ENCODE measurements around the gene ANKZF1. TPM values are rescaled to one million over a fixed set of nuclear protein-coding genes. Genes with fewer than 3 reads are reported as not detected.
A peak's percentile ranks its signal among the peaks of the same experiment; 100 is the strongest.

ANKZF1 gene
- total and polyA plus RNA-seq, 2 of the 8 experiments (the other 6 are each of a cell fraction or from before 2014, with no cell fraction given) = 32.5 to 50.1 TPM

DNA sequence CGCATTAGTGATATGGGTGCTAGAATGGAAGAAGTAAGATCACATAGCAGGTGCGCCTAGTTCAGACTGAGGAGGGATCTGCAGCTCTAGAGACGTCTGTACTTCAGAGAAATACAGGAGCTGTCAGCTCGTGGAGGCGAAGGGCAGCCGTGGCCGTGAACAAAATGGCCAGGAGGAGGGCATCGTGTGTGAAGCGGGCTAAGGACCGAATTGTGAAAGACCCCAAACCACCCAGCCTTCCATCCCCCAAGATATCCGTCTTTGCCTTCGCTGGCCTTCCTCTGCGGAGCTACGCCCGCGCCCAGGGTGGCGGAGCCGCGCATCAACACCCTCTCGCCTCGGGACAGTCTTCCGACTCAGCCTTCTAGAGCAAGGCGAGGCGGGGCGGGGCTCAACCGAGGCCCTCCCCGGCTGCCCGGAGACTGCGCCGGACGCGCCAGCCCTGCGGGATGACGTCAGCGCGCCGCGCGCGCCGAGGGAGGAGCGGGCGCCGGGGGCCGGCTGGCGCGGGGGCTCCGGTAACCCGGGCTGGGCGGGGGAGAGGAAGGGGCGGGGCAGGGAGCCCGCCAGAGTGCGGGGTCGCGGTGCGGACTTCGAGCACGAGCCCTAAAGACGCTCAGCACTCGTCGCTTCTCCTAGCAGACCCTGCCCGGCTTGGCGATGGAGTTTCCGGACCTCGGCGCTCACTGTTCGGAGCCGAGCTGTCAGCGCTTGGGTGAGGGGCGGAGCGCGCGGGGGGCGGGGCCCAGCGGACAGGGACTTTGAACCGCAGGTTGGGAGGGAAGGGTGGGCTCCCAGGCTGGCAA, 23.1 kb upstream of the ANKZF1 start, which contains the start of gene ZFAND2B:
Gene ZFAND2B, plus strand, starts transcription at position 455 of the 806 bp plus-strand sequence. Its CDS starts 206 bp downstream, at position 661.
- Histone ChIP-seq H3K4ac (replicated peaks; ENCODE audit: insufficient read length, low read depth, low read length) (peak within 1 kb of the TSS; percentile 0), H3K36me3 (ENCODE audit: control insufficient read depth in 2 of 4, insufficient read depth in 4 of 4, low read length in 3 of 4) (peaks cover 0 to 20% (median 8%) of the 10 kb centered on the region in 4 experiments; a peak in 5 of 8 replicates), H3K79me1 (ENCODE audit: low read depth, low read length) (no peaks in the 10 kb centered on the region), H2AFZ (ENCODE audit: low read length) (peak within 1 kb of the TSS; percentile 92), H4K91ac (replicated peaks; ENCODE audit: insufficient read length, low read length) (no peak within 1 kb of the TSS), H3K23ac (ENCODE audit: insufficient read length) (no peak within 1 kb of the TSS), H2BK15ac (ENCODE audit: low read length) (0 out of 2 replicates have a peak within 1 kb of the TSS, but pooled peaks have one; percentile 53), H3K14ac (ENCODE audit: insufficient read length) (no peak within 1 kb of the TSS), H3K27me3 (replicated peaks in 1 of 4; ENCODE audit: control insufficient read depth in 3 of 4, extremely low read depth in 1 of 4, insufficient read depth in 3 of 4, low read length in 3 of 4) (no peaks in the 10 kb centered on the region), H3K18ac (ENCODE audit: extremely low read depth, low read length) (peak within 1 kb of the TSS; percentile 93), H3K4me2 (ENCODE audit: insufficient read depth in 1 of 2, low read depth in 2 of 2, low read length in 2 of 2) (peak within 1 kb of the TSS; percentile 94 to 100), H3K4me1 (replicated peaks in 1 of 4; ENCODE audit: control insufficient read depth in 3 of 4, insufficient read depth in 4 of 4, low read length in 3 of 4) (peaks cover 0 to 6% (median 3%) of the 10 kb centered on the region in 4 experiments; a peak in 5 of 7 replicates), H2BK20ac (ENCODE audit: low read length) (no peak within 1 kb of the TSS; the same call in 1 of the 2 replicates), H3K27ac (ENCODE audit: low read depth, low read length) (peak within 1 kb of the TSS; percentile 28), H3K9ac (replicated peaks in 1 of 4; ENCODE audit: extremely low read depth in 1 of 4, low read depth in 3 of 4, low read length in 3 of 4) (peak within 1 kb of the TSS in 3 of 4 experiments; percentile 58 to 84 (median 63); a peak in 6 of 7 replicates), H4K20me1 (replicated peaks in 1 of 2; ENCODE audit: control insufficient read depth in 1 of 2, insufficient read depth in 2 of 2, low read length in 2 of 2) (peaks cover 0 to 2% of the 10 kb centered on the region in 2 experiments), H2AK5ac (ENCODE audit: low read depth, low read length) (peak within 1 kb of the TSS; percentile 71; the same call in 1 of the 2 replicates), H2BK120ac (replicated peaks; ENCODE audit: low read depth, low read length) (no peak within 1 kb of the TSS), H2BK12ac (ENCODE audit: low read depth, low read length) (peak within 1 kb of the TSS; percentile 39; the same call in 1 of the 2 replicates), H3K23me2 (ENCODE audit: low read depth, low read length) (peaks cover 10% of the 10 kb centered on the region), H3K9me3 (ENCODE audit: insufficient read depth in 2 of 2, low read depth in 1 of 2, low read length in 1 of 2) (no peaks in the 10 kb centered on the region; a peak in 1 of 4 replicates), H3K79me2 (ENCODE audit: control insufficient read depth in 1 of 2, insufficient read depth in 2 of 2, low read length in 2 of 2) (no peaks in the 10 kb centered on the region), H4K8ac (ENCODE audit: extremely low read depth, insufficient read depth, low read length) (peak within 1 kb of the TSS; percentile 81), H3K4me3 (ENCODE audit: extremely low read depth in 1 of 4, insufficient read depth in 2 of 4, low read depth in 3 of 4, low read length in 4 of 4) (peak within 1 kb of the TSS; percentile 70 to 80 (median 73)), H4K5ac (ENCODE audit: insufficient read length, low read depth, low read length) (peak within 1 kb of the TSS; percentile 87), H3K56ac (replicated peaks; ENCODE audit: insufficient read length, low read depth, low read length) (no peak within 1 kb of the TSS), H2BK5ac (ENCODE audit: low read depth, low read length) (peak within 1 kb of the TSS; percentile 82; the same call in 1 of the 2 replicates)
- ChIA-PET POLR2A (ENCODE audit: partially characterized antibody) (interaction anchor here (0.8 to 6.1 kb wide), 17 partner anchors 10 to 548 kb away, joined by 3 to 101 read pairs (median 4); partner anchors contain the start of genes ABCB6, ANKZF1, ATG9A and BCS1L), CTCF (ENCODE audit: partially characterized antibody) (interaction anchor here (0.6 to 2.4 kb wide), 19 partner anchors 25 to 308 kb away, joined by 3 to 8 read pairs (median 3); partner anchors contain the start of genes CNPPD1 and TUBA4B)
- WGBS, 2 experiments (ENCODE audit: extremely low coverage in 1 of 2, insufficient coverage in 1 of 2, insufficient read length in 1 of 2, insufficient replicate concordance in 2 of 2, low coverage in 1 of 2, low lambda C conversion rate in 2 of 2, missing lambda C conversion rate in 1 of 2) = 2% methylated on average over 33 of the region's 76 CpGs; no CpG with 5 or more reads in 1 of the 2 experiments
- no peak for FAIRE-seq
- peak; percentile 78 to 96 for DNase-seq (ENCODE audit: low read depth in 1 of 2, low spot score in 2 of 2)
- TF ChIP-seq TBP (IDR thresholded peaks at IDR 0.05; ENCODE audit: low read depth, low read length) = peak; percentile 58; the same call in 1 of the 2 replicates
- TF ChIP-seq POLR2A (IDR thresholded peaks at IDR 0.05; ENCODE audit: control extremely low read depth in 1 of 2, low read depth in 2 of 2, low read length in 2 of 2) = peak in 1 of 2 experiments; percentile 81; a peak in 2 of 3 replicates
- TF ChIP-seq CBX5 (IDR thresholded peaks at IDR 0.05; ENCODE audit: low read depth, low read length) = no peak
- no peak; the same call in 1 of the 2 replicates for TF ChIP-seq RBBP5 (IDR thresholded peaks at IDR 0.05; ENCODE audit: borderline replicate concordance, low read depth, low read length)
- TF ChIP-seq KDM1A (IDR thresholded peaks at IDR 0.05; ENCODE audit: borderline replicate concordance, low read length) = no peak
- TF ChIP-seq E2F6 (IDR thresholded peaks at IDR 0.05) = no peak
- TF ChIP-seq, protein P1, sequence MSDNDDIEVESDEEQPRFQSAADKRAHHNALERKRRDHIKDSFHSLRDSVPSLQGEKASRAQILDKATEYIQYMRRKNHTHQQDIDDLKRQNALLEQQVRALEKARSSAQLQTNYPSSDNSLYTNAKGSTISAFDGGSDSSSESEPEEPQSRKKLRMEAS (IDR thresholded peaks at IDR 0.05) = no peak
- TF ChIP-seq FOSL1 (IDR thresholded peaks at IDR 0.05; ENCODE audit: insufficient read depth, low read depth, low read length) = no peak
- peak in 1 of 2 experiments; percentile 15; a peak in 1 of 4 replicates for TF ChIP-seq RAD21 (IDR thresholded peaks at IDR 0.05 in 1 of 2, conservative IDR thresholded peaks at IDR 0.05 in 1 of 2; ENCODE audit: low read depth in 2 of 2, low read length in 2 of 2)
